DND-41 (cell line): Measurements from ENCODE around the gene RNASE8.
"Not testable (repeated sequence)": the region's sequence is repeated elsewhere in the genome, so short reads cannot be mapped to it uniquely, and the experiment has no call there.

Experiments
- CTCF ChIP-seq: IDR thresholded peaks from 2 replicates; pipeline ENCODE4 v1.5.1; 2012; ENCODE audit warnings: borderline replicate concordance, low read length, moderate library complexity, mild to moderate bottlenecking; ENCODE audit not compliant: poor library complexity, severe bottlenecking; ENCODE audit errors: extremely low read depth
- EZH2 ChIP-seq: IDR thresholded peaks from 3 replicates; pipeline ENCODE4 v1.6.1; 2012; ENCODE audit warnings: borderline replicate concordance, low read depth, mild to moderate bottlenecking, moderate library complexity, low read length, inconsistent platforms; ENCODE audit not compliant: severe bottlenecking

- TF ChIP-seq CTCF, EZH2: not testable (repeated sequence)
Measured at GRCh38 chr14:21009721-21010120, 47.9 kb upstream of the RNASE8 start.
